NCI-H1092 treated with DMSO at 0.1 percent for 48 hours (cell line): Measurements from ENCODE around the gene CDC20.
"Not testable (repeated sequence)": the region's sequence is repeated elsewhere in the genome, so short reads cannot be mapped to it uniquely, and the experiment has no call there.

ENCODE experiments used
- DNase-seq: peaks from one replicate; lab custom pipeline; 2025; lab: John Stamatoyannopoulos, UW

Gene CDC20

DNA sequence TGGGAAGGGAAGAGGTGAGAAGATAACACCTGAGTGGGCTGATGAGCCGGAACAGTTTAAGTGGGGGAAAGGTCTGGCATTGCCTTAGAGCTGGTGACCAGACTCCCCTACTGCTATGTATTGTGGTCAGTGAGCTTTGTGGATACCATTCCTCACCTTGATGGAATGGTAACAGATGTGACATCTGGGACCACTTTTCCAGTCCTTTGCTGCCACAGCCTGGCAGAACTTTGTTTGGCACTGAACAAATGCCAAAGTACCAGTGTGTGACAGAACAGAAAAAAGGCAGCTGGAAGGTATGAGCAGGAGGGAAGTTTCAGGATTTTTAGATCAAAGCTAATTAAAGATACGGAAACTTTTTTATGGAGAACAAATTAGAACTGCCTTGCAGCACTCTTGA lies 24.7 kb downstream of the CDC20 start:
- no peak for DNase-seq

DNA sequence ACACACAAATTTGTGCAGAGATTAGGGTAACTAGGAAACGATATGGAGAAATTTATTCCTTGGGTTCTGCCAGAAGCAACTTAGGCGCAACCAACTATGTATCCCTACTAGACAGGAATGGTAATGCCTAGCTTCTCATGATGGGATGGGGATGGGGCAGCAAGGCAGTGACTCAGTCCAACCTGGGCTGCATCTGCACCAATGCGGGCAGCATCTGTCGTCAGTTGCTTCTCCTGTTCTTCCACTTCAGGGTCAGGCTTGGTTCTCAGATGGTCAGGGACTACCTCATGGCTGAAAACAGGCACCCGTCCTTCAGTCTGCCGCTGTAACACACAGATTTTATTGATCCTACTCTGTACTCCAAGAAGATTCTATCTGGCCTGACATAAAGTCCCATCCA lies 27.9 kb downstream of the CDC20 start:
- no peak for DNase-seq

DNA sequence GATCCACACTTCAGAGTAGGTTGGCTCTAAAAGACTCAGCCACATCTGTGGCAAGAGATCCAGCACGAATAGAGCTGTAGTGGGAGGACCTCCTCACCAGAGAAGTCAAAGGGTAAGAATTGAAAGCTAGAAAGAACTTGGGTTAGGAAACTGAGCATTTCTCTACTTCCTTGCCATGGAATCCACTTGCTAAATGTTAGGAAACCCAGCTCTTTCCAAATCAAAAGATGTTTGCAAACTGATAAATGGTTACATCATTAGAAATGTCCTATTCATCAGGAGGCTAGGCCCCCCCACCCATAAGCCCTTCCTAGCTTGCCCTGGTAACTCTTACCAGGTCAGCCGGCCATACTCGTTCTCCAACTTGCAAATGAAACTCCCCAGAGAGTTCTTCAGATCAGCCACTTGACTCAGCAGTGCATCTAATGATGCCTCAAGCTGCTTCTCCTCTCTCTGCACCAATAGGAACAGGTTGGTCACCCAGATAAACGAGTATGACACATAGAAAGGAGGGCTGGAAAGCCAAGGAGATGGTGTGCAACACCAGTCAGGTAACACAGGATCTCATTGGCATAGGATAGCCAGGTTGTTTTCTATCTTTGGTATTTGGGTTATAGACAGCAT lies 29.3 kb downstream of the CDC20 start:
- DNase-seq = no peak

DNA sequence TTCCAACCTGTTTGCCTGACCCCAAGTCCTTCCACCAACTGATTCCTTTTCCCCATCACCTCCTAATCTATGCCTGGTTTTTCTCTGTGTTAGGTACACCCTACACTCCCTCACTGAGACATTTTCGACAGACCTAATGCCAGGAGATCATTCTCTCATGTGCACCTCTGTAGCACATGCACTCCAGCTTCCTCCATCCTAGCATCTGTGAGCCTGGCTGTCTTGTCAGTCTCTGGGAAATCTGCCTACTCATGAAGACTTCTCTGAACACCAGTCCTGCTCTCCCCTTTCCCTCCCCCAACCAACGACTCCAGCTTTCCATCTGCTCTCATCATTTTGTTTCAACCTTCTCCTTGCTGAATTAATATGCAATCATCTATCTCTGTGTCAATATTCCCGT lies 29.8 kb downstream of the CDC20 start:
- no peak for DNase-seq

DNA sequence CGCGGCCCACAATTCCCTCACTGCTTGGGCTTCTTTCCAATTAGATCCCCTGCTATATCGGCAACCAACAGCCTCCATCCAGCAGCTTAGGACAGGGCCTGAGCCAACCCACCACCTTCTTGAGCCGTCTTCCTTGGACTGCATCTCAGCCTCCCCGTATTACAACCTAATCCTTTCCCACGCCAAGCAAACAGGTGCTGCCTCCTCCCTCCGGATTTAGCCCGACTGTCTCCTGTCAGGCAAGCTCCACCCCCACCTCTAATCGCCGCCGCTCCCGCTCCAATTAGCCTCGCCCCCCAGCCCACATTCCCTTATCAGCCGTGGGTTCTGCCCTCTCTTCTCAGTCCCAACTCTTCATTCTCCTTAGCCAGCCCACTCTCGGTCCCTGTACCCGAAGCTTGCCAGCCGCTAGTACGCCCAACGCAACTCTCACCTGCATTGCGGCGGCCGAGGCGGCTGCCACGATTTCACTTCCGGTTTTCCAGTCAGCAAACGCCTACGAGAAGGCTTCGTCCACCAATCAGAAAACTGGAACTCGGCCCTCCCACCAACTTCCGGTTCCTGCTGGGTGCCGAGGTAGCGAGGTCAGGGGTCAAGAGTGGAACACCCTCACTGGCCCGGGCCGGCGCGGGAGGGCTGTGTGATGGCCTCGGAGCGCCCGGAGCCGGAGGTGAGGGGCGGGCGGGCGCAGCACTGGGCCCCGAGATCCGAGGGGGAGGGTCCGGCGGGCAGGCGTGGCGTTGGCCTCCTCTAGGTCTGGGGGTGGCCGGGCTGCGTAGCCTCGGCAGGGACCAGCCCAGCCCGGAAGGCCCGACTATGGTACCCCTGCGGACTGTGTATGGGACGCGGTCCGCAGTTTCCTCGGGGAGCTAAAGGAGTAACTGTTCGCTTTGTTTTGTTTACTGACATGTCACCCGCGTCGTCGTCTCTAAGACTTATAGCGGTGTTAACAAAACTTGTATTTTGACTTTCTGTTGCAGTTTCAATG lies 30.8 kb downstream of the CDC20 start, which contains the start of the genes MED8 and SZT2:
Gene MED8, minus strand, starts transcription at position 475 of the 988 bp plus-strand sequence. Its CDS starts 36 bp downstream, at position 439.
Gene SZT2, plus strand, starts transcription at position 574 of the 988 bp plus-strand sequence. Its CDS starts 70 bp downstream, at position 644.
- peak; percentile 97 for DNase-seq

DNA sequence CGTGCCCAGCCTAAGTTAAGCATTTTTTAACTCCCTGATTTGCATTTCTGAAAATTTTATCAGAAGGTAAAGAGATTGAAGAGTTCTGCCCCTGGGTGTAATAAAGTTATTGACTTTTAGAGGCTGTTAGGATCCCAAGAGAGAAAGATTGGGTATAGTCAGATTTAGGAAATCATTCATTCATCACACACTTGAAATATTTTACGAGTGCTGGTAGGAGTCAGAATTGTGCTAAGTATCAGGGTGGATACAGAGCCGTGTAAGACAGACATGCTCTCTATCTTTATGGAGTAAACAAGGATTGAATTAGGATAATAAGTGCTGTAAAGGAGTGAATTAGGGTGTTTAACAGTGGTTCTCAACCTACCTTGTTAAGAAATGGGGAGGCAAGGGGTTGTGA lies 33.9 kb downstream of the CDC20 start:
- no peak for DNase-seq

DNA sequence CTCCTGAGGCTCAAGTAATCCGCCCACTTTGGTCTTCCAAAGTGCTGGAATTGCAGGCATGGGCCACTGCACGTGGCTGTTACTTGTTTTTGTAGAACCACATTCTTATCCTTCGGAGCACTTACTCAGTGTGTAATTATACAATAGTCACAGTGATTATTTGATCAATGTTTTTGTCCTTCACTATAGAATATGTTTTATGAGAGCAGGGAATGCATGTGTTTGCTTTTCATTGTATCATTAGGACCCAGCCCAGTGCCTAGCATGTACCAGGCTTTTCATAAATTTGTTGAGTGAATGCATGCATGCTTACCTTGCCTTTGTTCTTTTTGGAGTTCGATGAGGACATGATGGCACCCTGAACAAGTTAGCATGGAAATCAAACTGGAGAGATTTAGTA lies 36.7 kb downstream of the CDC20 start:
- DNase-seq = no peak

DNA sequence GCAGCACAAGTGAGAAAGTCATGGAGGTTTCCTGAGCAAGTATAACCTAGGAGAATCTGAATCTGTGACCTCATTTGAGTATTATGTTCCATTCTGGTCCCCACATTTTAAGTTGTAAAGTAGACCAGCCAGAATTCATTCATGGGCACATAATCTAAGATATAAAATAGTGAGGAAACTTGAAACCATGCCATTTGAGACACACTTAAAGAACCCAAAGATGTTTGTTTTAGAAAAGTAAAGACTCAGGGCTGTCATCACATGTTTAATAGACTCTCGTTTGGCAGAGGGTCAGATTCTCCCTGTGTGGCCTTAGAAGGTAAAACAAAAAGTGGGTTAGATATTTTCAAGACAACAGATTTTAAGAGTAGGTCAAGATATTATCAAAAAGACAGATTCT lies 37.3 kb downstream of the CDC20 start:
- no peak for DNase-seq

DNA sequence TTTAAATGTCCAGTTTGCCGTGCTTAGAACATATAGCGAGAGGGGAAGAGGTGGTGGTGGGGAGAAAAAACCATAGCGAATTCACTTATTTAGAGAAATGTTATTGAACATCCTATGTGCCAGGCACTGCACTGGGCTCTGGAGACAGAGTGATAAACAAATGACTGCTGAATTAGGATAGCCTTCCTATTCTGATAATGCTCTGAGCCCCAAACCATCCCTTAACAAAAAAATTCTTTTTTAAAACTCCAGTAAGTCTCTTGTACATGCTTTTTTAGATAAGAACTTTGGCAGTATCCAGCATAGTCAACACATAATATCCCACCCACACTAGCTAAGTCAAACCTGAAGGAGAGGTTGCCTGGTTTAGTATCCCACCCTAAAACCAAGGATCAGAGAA lies 39.4 kb downstream of the CDC20 start:
- DNase-seq = no peak

DNA sequence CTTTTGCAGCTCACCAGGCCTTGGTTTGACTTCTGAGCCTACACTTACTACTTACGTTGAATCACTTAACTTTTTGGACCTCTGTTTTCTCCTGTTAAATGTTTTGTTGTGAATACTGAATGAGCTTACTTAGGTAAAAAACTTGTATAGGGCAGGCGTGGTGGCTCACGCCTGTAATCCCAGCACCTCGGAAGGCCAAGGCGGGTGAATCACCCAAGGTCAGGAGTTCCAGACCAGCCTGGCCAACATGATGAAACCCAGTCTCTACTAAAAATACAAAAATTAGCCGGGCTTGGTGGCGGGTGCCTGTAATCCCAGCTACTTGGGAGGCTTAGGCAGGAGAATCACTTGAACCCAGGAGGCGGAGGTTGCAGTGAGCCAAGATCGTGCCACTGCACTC lies 41.7 kb downstream of the CDC20 start:
- DNase-seq = not testable (repeated sequence)

DNA sequence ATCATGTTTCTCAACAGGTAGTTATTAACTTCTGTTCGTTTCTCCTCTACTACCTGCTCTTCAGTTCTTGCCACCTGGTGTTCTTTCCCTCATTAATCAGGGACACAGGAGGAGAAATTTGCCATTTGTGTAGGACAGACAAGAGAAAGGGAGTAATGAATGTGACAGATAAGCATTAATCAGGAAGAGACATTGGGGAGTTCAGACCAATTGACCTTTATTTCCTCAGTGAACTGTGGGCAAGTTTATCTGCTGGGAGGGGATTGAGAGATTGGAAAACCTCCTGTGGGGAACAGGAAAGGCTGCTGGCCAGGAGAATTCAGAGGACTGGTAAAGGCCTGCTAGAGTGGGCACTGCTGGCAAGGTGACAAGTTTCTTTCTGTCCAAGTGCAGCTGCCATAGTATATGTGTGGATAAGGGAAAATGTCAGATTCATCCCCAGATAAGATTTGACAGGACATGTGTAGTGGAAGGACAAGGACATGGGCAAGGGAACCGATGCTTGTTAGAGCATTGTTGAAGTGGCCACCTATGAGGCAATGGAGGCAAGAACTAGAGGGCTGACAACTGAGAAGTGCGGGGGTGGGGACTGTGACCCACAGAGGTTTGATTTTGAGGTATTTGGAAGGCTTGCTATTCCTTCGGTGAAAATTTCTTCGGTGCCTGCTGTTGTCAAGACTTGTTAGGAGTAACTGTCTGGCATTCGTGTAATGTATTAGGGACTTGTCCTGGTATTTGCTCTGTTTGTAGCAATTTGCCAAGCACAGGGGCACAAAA lies 43.5 kb downstream of the CDC20 start:
- no peak for DNase-seq

DNA sequence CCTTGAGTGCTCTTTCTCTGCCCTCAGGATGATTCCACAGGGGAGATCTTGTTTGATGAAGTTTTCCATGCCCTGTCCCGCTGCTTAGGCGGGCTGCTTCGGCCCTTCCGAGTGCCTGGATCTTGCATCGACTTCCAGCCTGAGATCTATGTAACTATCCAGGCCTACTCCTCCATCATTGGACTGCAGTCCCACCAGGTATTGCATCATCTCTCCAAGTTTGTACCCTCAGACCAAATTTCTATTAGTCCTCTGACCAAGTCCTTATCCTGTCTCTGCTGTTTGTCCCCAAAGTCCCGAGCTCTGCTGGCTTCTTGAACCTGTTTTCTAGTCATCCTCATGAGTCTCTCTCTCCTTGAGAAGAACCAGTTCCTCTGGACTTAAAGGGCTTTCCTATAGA lies 45.6 kb downstream of the CDC20 start:
- DNase-seq = no peak

DNA sequence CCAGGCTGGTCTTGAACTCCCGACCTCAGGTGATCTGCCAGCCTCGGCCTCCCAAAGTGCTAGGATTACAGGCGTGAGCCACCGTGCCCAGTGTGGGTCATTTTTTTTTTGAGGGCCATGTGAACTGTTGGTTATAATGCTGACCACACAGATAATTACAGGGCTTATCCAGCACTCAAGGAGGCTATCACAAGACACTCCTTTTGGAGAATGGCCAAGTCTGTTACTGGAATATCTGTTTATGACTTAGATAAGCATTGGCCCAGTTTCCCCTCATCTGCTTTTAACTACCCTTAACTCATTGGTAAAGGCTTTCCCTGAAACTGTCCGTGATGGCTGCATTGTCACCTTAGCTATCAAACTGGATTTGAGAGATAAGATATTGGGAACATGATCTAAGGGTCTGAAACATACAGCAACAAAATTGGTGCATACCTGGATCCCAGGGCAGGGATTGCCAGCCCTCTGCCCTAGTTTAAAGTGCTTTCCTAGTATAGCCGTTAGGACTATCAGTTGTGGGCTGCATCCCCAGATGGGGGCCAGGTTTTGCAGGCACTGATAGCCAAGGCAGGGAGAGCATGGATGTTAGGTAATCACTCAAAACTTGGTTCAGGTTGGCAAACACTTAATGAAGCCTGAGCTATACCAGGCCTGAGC lies 46.6 kb downstream of the CDC20 start:
- DNase-seq = no peak

DNA sequence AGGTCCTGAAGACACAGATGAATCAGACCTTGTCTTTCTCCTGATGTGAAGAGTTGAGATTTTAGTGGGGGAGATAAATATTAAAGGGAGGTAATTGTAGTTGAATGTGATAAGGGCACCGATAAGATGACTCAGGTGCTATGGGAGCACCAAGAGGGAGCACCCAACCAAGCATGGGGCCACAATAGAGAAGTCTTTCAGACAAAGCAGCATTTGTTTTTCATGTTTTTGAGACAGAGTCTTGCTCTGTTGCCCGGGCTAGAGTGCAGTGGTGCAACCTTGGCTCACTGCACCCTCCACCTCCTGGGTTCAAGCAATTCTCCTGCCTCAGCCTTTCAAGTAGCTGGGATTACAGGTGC lies 47.1 kb downstream of the CDC20 start:
- DNase-seq = no peak

DNA sequence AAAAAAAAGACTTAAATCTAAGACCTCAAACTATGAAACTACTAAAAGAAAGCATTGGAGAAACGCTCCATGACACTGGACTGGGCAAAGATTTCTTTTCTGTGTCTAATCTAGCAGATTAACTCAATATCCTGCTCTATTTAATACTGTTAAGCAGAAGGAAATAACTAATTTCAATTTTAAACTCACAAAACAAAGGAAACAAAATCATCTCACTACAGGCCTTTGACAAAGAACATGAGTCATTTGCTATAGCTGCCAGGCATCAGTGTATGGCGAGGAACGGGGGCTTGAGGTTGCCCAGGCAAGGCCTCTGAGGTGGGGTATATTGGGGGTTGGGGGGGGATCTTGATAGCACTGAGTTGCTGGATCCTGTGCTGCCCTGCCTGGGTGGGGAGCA lies 51.8 kb downstream of the CDC20 start:
- DNase-seq = no peak
